ENCODE data around the gene LMF1.

The LMF1 gene

GRCh38 chr16:1002399-1003166 is 31.8 kb upstream of the LMF1 start:
- peak; percentile 68 to 85 for DNase-seq

- DNase-seq: no peak
These were observed 30.3 kb upstream of the LMF1 start for GRCh38 chr16:1001096-1001495.

- no peak for DNase-seq
These were observed 29.8 kb upstream of the LMF1 start for GRCh38 chr16:1000608-1001007.

- DNase-seq: no peak
These were observed 28.9 kb upstream of the LMF1 start for GRCh38 chr16:999677-1000076.

GRCh38 chr16:998615-999014 is 27.8 kb upstream of the LMF1 start:
- DNase-seq: no peak

- DNase-seq: no peak
These were observed 27.4 kb upstream of the LMF1 start for GRCh38 chr16:998211-998610.

- peak; percentile 55 to 88 for DNase-seq
These were observed 26.8 kb upstream of the LMF1 start for GRCh38 chr16:997440-998051.

- peak in 1 of 2 experiments; percentile 40 for DNase-seq
These were observed 25.9 kb upstream of the LMF1 start for GRCh38 chr16:996681-997080.

- DNase-seq: no peak
These were observed 25.0 kb upstream of the LMF1 start for GRCh38 chr16:995783-996182.

- DNase-seq: no peak
These were observed 24.3 kb upstream of the LMF1 start for GRCh38 chr16:995087-995486.

GRCh38 chr16:993731-994130 is 22.9 kb upstream of the LMF1 start:
- no peak for DNase-seq

GRCh38 chr16:991773-992172 is 21.0 kb upstream of the LMF1 start:
- no peak for DNase-seq

GRCh38 chr16:991345-991744 is 20.6 kb upstream of the LMF1 start:
- no peak for DNase-seq

GRCh38 chr16:990516-991291 is 19.9 kb upstream of the LMF1 start:
- DNase-seq: no peak

- no peak for DNase-seq
These were observed 18.6 kb upstream of the LMF1 start for GRCh38 chr16:989354-989814.

- no peak for DNase-seq
These were observed 17.9 kb upstream of the LMF1 start for GRCh38 chr16:988471-989353.

GRCh38 chr16:987906-988305 is 17.1 kb upstream of the LMF1 start:
- no peak for DNase-seq

GRCh38 chr16:986925-987582 is 16.3 kb upstream of the LMF1 start:
- DNase-seq: no peak

- DNase-seq: no peak
These were observed 15.6 kb upstream of the LMF1 start for GRCh38 chr16:986411-986810.

- no peak for DNase-seq
These were observed 15.0 kb upstream of the LMF1 start for GRCh38 chr16:985646-986400.

All from stimulated activated CD4-positive, alpha-beta T cell treated with anti-CD3 and anti-CD28 coated beads, Interleukin-4, amount 100 ng/mL, for 4 hours (primary cell).